Neutrophil (primary cell): ENCODE results near the gene MARS1.
A peak's percentile ranks its signal among the peaks of the same experiment; 100 is the strongest.

Source experiments
- H3K27ac ChIP-seq: fragments of 200-600 bp; sonication (generic); 2 replicates; pipeline ENCODE4 v1.5.1; 2016; ENCODE audit warnings: mild to moderate bottlenecking, moderate library complexity
- H3K27me3 ChIP-seq: fragments of 200-600 bp; sonication (generic); 2 replicates; pipeline ENCODE4 v1.6.0; 2016; ENCODE audit warnings: mild to moderate bottlenecking
- H3K36me3 ChIP-seq: fragments of 200-600 bp; sonication (generic); 2 replicates; pipeline ENCODE4 v1.5.1; 2017
- H3K4me1 ChIP-seq, 2 experiments: fragments of 200-600 bp in 1 of 2; sonication (generic) in 1 of 2; 1 replicate in 1 of 2; 2 replicates in 1 of 2; pipeline versions ENCODE4 v1.5.1 to v1.6.1; 2013 to 2016; ENCODE audit warnings: low read depth in 1 of 2, low read length in 1 of 2, mild to moderate bottlenecking in 1 of 2, moderate library complexity in 1 of 2; ENCODE audit not compliant: control insufficient read depth in 1 of 2, insufficient read depth in 1 of 2
- H3K4me3 ChIP-seq, 2 experiments: fragments of 200-600 bp in 1 of 2; sonication (generic) in 1 of 2; 1 replicate in 1 of 2; 2 replicates in 1 of 2; pipeline ENCODE4 v1.5.1; 2013 to 2016; ENCODE audit warnings: low read depth in 1 of 2, low read length in 1 of 2, mild to moderate bottlenecking in 1 of 2, moderate library complexity in 1 of 2
- H3K9me3 ChIP-seq: fragments of 200-600 bp; sonication (generic); 2 replicates; pipeline ENCODE4 v1.5.1; 2016
- CTCF ChIP-seq: fragments of 200-600 bp; sonication (generic); IDR thresholded peaks from 2 replicates; pipeline ENCODE4 v1.5.1; 2016; ENCODE audit warnings: antibody characterized with exemption

Gene MARS1

DNA sequence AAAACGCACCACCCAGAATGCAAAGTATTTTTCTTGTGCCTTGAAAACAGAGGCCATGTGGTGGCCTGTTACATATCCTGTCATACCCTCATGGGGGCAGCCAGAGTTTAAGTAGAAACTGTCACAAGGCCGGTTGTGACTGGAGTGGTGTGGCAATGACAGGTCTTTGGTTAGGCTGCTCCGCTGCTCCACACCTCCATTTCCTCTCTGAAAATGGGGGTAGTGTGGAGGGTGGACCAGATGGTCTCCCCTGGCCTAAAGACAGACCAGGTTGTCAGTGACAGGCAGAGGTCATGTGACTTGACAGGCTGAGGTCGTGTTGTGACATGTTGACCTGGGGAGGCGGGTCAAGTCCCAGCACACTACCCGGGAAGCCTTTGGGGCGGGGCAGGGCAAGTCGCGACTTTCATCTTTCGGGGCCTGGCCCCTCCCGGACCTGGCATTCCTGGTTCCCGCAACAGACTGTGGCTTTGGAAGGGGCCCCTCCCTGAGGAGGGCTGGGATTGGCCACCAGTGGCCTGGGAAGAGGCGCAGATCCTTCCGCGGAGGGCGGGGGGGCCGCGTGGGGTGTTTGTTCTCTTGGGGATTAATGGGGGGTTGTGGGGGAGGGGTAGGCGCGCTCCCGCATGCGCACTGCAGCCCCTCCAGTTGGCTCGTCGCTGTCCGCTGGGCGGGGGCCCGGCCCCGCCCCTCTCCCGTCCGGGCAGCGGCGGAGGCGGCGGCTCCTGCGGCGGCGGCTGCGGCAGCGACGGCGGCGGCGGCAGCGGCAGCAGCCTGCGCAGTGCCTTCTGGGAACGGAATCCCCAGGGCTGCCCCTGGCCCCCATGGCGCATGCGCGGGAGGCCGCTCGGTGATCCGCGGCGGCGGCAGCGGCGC lies 34.4 kb downstream of the MARS1 start, which contains the start of gene MBD6:
TSS of gene MBD6 (plus strand) at position 814 of the 876 bp plus-strand sequence. CDS start 1,480 bp downstream, outside the sequence.
- no peaks in the 10 kb centered on the region for H3K27me3 ChIP-seq
- peak; percentile 19 for TF ChIP-seq CTCF
- H3K27ac ChIP-seq = peak within 1 kb of the TSS; percentile 100
- H3K4me3 ChIP-seq = peak within 1 kb of the TSS; percentile 78 to 99
- peaks cover 56 to 59% of the 10 kb centered on the region in 2 experiments for H3K4me1 ChIP-seq
- peaks cover 48% of the 10 kb centered on the region for H3K36me3 ChIP-seq
- H3K9me3 ChIP-seq = no peaks in the 10 kb centered on the region

GRCh38 chr12:57522887-57523705 lies 35.2 kb downstream of the MARS1 start:
- H3K27ac ChIP-seq = peak overlapping the region; percentile 100
- H3K36me3 ChIP-seq = peaks cover 48% of the 10 kb centered on the region
- peaks cover 55 to 59% of the 10 kb centered on the region in 2 experiments for H3K4me1 ChIP-seq
- peak overlapping the region; percentile 78 to 99 for H3K4me3 ChIP-seq
- H3K9me3 ChIP-seq = no peaks in the 10 kb centered on the region
- H3K27me3 ChIP-seq = no peaks in the 10 kb centered on the region
- TF ChIP-seq CTCF = no peak

DNA sequence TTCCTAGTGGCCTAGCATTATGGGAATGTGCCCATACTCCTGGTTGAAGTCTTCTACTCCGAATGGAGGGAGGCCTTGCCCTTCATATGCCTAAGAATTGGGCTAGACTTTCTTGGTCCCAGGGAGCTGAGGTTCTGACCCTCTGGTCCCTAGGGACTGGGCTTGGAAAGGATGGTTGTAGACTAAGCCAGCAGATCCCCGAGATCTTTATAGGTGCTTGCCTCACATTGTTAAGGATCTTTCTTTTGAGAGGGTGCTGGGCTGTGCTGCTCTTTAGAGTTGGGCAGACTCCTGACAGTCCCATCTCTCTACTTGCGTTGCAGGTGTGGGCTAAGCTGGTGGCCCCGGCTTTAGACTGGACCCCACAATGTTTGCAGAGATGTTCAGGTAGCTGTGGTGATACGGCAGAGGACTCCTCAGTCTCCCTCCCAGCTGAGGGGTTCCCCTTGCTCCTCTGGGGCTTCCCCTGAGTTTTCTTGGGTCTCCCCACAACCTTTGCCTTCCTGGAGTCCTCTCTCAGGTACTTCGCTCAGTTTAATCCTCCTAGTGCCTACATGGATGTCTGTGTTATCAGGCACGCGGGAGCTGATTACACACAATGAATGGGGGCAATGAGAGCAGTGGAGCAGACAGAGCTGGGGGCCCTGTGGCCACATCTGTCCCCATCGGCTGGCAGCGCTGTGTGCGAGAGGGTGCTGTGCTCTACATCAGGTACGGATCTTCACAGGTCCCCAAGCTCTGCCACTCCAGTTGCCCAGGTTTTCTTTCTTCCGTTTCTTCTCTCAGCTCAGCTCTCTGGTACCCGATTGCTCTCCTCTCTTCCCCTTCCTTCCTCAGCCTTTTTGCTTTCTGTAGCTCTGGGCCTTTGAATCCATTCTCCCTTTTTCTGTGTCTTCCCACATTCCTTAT lies 36.1 kb downstream of the MARS1 start:
- H3K4me3 ChIP-seq = peak overlapping the region; percentile 78 to 99
- H3K27me3 ChIP-seq = no peaks in the 10 kb centered on the region
- TF ChIP-seq CTCF = no peak
- H3K27ac ChIP-seq = peak overlapping the region; percentile 100
- H3K36me3 ChIP-seq = peaks cover 49% of the 10 kb centered on the region
- no peaks in the 10 kb centered on the region for H3K9me3 ChIP-seq
- H3K4me1 ChIP-seq = peaks cover 47 to 50% of the 10 kb centered on the region in 2 experiments

DNA sequence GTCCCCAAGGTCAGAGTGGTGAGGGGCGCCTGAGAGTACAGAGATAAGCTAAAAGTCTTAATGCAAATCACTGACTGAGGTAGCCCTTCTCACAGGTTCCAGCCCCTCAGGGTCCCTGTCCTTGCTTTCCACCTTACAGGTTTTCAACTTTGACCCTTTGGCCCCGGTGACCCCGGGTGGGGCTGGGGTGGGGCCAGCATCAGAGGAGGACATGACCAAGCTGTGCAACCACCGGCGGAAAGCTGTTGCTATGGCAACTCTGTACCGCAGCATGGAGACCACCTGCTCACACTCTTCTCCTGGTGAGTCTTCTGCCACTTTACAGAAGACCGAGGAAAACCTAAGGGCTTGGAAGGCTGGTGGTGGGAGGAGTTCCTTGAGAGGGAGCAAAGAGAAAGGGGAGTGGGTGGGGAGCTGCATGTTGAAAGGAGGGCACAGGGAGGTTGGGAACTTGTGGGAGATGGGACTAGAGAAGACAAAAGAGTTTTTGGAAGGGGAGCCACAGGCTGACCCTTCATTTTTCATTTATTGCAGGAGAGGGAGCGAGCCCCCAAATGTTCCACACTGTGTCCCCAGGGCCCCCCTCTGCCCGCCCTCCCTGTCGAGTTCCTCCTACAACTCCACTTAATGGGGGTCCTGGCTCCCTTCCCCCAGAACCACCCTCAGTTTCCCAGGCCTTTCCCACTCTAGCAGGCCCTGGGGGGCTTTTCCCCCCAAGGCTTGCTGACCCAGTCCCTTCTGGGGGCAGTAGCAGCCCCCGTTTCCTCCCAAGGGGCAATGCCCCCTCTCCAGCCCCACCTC lies 37.1 kb downstream of the MARS1 start:
- TF ChIP-seq CTCF = no peak
- Histone ChIP-seq H3K36me3 (peaks cover 60% of the 10 kb centered on the region), H3K9me3 (no peaks in the 10 kb centered on the region), H3K27ac (peak overlapping the region; percentile 100), H3K4me1 (peaks cover 38 to 44% of the 10 kb centered on the region in 2 experiments), H3K4me3 (peak overlapping the region in 1 of 2 experiments; percentile 78), H3K27me3 (no peaks in the 10 kb centered on the region)
